HG03066 (cell line): ENCODE data around the gene NPFFR1.
"Not testable (repeated sequence)": the region's sequence is repeated elsewhere in the genome, so short reads cannot be mapped to it uniquely, and the experiment has no call there.

ENCODE experiments used
- ATAC-seq: cut with Tn5 transposase; IDR thresholded peaks from one replicate; pipeline ENCODE4 v1.9.1; 2021; ENCODE audit warnings: low read depth; ENCODE audit not compliant: unreplicated experiment

NPFFR1 gene

DNA sequence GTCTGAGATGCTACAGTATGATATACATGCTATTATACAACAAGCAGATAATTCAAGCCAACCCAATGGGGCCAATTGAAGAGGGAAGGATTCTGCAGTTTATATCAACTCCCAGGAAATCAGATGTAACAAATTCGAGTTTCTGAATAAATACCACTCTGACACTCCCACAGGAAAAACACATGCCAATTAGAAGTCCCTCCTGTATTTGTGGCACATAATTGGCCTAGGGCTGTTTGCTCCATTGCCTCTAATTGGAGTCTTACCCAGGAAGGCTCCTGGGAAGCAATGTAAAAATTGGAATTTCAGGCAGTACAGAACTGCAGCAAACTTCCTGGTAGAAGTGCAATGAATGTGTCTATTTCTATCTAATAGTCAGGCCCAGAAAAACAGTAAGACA, 55.3 kb downstream of the NPFFR1 start:
- no peak for ATAC-seq

DNA sequence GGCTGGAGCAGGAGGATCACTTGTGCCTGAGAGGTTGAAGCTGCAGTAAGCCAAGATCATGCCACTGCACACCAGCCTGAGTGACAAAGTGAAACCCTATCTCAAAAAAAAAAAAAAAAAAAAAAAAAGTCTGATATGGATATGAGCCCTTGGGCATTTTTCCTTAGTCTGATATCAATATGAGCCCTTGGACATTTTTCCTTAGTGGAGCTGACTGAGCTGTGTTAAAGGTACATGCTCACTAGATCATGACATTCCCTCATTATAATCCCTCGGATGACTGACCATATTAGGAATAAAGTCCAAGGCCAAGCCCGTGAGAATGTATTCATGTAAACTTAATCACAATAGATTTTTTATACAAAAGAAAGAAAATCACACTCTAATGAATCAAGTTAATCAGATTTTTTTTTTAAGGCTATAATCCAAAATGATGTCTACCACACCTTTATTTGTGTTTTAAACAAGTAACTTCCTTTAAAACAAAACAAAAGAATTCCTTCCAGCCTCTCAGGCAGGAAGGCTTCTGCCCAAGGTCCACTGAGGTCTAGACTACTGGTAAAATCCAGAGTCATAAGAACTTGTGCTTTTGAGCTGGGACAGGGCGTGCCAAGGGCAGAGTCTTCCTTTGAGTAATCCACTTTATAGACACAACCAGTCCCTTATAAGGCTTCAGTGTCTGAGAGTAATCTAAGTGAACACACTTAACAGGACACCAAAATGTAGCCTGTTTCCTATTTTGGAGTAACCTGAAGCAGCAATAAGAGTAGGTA, 56.1 kb downstream of the NPFFR1 start:
- no peak for ATAC-seq

DNA sequence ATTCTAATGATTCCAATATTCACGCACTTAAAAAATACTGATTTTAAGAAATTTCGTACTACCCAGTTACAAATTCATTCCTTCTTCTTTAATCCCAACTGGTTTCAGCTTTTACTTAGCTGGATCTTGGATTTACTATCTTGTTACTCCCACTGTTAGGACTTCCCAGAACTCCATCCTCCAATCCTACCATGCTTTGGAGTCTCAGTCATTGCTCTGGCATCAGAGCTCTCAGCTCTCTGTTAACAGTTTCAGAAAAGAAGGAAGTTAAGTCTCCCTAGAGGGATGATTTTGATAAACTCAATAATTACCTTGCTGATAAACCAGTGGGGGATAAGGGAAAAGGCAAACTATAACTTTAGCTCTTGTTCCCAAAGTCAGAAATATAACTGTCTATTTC, 60.1 kb downstream of the NPFFR1 start:
- ATAC-seq: no peak

DNA sequence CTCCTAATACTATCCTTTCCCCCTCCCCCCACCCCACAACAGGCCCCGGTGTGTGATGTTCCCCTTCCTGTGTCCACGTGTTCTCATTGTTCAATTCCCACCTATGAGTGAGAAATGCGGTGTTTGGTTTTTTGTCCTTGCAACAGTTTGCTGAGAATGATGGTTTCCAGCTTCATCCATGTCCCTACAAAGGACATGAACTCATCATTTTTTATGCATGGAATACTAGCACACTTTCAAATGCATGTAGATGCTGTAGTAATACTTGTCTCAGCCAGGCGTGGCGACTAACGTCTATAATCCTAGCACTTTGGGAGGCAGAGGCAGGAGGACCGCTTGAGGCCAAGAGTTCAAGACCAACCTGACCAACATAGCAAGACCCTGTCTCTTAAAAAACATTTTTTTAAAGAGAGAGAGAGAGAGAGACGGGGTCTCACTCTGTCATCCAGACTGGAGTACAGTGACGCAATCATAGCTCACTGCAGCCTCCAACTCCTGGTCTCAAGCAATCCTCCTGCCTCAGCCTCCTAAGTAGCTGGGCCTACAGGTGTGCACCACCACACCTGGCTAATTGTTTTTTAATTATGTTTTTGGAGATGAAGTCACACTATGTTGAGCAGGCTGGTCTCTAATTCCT, 60.9 kb downstream of the NPFFR1 start:
- not testable (repeated sequence) for ATAC-seq

DNA sequence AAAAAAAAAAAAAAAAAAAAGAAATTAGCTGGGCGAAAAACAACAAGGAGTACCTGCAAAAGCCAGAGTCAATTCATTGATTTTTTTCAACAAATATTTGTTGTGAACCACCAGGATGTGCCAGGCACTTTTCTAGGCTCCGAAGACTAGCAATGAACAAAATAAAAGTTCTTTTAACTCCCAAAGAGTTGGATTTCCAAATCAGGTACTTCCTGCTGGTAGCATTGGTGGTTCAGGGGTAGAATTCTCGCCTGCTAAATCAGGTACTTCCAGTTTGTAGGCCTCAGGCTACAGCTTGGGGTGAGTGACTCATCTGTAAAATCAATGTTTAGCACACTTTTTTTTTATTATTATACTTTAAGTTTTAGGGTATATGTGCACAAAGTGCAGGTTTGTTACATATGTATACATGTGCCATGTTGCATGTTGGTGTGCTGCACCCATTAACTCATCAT, 61.4 kb downstream of the NPFFR1 start:
- no peak for ATAC-seq

DNA sequence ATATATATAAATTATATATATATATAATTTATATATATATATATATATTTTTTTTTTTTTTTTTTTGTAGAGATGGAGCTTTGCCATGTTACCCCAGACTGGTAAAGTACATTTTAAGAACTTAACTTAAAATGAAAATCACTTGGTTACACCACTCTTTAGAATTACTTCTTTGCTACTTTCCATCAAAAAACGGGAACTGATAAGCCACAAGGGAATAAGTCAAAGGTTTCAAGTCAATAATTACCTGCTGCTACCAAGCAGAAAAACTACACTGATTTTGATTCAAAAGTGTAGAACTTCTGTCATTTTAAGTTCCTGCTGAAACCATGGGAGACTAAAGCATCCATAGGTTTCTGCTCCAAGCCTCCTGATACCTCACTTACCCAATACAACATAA, 62.8 kb downstream of the NPFFR1 start:
- no peak for ATAC-seq

DNA sequence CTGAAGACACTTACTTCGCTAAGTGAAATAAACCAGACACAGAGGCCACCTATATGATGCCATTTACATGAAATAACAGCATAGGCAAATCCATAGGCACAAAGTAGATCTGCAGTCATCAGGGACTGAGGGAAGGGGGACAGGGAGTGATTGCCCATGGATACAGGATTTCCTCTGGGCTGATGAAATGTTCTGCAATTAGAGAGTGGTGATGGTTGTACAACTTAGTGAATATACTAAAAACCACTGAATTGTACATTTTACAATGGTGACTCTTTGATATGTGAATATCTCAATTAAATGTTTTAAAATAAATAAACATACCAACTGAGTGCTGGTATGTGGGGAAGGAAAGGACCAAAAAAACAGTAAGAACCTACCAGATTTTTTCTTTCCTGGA, 70.9 kb downstream of the NPFFR1 start:
- ATAC-seq: no peak

DNA sequence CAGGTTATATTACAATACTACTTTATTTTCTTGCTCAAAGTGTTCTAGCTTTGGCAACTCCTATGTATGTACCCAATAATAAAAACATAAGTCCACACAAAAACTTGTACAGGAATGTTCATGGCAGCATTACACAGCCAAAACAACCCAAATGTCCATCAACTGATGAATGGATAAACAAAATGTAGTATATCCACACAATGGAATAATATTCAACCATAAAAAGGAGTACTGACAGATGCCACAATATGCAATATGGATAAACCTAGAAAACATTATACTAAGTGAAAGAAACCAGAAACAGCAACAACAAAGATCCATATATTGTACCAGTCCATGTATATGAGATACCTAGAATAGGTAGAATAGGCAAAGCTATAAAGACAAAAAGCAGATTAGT, 71.5 kb downstream of the NPFFR1 start:
- ATAC-seq: no peak

DNA sequence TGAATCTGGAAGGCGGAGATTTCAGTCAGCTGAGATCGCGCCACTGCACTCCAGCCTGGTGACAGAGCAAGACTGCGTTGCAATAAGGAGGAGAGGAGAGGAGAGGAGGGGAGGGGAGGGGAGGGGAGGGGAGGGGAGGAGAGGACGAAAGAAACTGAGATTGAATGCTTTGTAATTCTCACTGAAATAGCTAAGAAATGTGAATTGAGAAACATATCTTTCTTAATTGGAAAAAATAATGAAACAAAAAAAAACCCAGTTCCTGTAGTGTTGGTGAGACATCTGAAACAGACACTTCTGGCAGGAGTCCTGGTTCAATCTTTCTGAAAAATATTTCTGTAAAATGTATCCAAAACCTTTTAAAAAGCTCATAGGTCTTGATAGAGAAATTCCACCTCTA, 77.0 kb downstream of the NPFFR1 start:
- ATAC-seq: no peak

DNA sequence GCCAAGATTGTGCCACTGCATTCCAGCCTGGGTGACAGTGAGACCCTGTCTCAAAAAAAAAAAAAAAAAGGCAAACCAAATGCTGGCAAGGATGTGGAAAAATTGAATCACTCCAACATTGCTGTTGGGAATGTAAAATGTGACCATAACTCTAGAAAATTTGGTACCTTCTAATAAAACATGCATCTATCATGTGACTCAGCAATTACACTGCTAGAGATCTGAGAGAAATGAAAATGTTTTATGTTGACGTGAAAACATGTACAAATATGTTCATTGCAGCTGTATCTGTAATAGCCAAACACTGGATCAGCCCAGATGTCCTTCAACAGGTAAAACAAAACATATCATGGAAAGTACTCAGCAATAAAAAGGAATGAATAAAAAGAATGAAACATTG, 82.7 kb downstream of the NPFFR1 start:
- ATAC-seq: no peak

DNA sequence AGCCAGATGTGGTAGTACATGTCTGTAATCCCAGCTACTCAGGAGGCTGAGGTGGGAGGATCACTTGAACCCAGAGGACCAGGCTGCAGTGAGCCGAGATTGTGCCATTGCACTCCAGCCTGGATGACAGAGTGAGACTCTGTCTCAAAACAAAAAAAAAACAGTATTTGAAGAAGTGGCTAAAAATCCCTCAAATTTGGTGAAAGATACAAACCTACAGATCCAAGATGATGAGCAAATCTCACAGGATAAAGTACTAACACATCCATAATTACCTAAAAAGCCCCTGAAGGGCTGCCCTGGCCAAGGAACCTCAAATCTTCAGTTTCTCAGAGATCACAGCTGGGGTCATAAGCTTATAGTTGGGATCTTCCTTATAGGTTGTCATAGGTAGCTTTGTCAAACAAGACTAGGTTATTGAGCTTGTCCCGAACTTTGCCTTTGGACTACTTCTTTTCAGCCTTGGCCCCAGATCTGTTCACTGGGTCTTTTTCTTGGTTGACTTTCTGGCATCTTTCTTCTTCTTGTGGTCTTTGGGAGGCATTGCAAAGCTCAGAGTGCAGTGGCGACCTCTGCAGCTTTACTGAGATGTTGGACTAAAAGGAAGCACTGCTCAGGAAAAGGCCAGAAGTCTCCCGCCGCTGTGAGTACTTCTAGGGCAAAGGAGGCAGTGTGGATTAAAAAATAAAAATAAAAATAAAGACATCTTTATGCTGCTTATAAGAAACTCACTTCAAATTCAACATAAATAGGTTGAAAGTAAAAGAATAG, 84.9 kb downstream of the NPFFR1 start:
- no peak for ATAC-seq
